ENCODE results near the gene ZNF33B.
"Not testable (repeated sequence)": the region's sequence is repeated elsewhere in the genome, so short reads cannot be mapped to it uniquely, and the experiment has no call there.

Gene ZNF33B

DNA sequence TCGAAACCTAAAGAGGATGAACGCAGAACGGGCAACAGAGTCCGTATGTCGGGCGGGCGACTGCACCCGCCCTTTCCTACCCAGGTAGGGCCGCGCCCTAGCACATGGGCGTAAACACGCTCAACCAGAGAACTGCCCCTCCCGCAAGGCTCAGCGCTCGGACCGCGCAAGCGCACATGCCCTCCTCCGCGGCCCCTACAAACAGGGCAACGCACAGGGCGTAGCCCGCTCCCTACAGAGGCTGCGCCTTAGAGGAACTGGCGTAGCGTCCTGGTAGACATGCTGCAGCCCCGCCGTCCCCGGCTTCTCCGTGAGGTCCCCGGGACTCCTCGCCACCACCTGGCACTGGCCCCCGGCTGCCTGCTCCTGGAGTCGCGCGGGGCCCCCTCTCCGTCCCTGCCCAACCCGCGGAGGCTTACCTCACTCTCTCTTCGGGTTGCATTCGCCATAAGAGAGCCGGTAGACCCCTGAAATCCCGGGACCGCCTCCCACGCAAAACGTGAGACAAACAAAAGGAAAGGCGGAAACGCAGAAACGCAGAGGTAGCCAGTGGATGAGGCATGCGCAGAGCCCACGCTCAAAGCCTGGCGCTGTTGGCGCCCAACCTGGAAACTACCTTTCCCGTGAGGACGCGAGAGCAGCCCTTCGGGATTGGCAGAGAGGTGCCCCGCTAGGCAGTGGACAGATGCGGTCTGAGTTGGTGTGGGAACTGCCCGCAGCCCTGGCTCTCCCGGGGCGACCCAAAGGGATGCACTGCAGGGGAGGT is at the start of gene ZNF33B:
Gene ZNF33B, minus strand, starts transcription at position 516 of the 766 bp plus-strand sequence. CDS start 1,642 bp downstream, outside the sequence.
- DNase-seq, result peak; percentile 86

GRCh38 chr10:42684517-42684916 is 46.1 kb upstream of the ZNF33B start:
- DNase-seq, result no peak

DNA sequence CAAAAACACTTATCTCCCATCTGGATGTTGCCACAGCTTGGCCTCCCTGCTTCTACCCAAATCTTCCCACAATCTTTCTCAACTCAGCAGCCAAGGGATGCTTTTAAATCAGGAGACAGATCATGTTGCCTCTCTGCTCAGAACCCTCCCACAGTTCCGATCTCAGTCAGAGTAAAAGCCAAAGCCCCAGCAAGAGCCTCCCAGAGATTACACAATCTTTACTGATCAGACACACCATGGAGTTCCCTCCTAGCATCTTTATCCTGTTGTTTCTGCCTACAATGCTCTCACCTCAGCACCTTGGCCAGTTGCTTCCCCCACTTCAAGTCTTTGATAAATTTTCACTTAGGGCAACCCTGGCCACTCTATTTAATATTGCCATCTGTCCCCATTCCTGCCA is 41.9 kb upstream of the ZNF33B start:
- DNase-seq, result no peak

GRCh38 chr10:42665181-42665979 is 27.0 kb upstream of the ZNF33B start:
- not testable (repeated sequence) for DNase-seq

- no peak for DNase-seq
Measured at GRCh38 chr10:42654419-42654818, 16.0 kb upstream of the ZNF33B start.

DNA sequence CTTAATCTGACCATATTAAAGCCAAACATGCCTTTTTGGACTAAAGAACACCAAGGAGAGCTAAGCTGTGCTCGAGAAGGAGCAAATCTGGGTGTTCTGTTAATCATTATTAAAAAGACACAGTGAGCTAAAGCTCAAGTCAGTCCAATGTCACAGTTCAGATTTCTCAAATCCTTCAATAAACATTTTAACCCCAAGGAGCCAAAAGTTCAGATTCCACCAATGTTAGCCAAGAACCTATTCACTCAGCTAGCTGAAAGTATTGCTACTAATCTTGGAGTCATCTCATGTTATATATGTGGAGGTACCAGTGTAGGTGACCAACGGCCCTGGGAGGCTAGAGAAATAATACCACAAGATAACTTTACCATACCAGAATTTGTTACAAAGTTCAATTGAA is 14.5 kb upstream of the ZNF33B start:
- no peak for DNase-seq

DNA sequence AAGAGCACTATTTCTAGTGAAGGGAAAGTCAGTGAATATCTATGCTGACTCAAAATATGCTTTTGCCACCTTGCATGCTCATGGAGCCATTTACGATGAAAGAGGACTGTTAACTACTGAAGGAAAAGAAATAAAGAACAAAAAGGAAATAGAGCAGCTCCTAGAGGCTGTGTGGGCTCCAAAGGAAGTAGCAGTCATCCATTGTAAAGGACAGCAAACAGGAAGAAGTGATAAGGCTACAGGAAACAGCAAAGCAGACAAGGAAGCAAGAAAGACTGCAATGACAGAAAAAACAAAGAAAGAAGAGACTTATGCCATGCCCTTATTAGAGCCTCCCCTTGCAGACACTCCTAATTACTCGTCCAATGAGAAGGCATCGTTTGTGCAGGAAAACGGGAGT is 12.0 kb upstream of the ZNF33B start:
- DNase-seq, result no peak

DNA sequence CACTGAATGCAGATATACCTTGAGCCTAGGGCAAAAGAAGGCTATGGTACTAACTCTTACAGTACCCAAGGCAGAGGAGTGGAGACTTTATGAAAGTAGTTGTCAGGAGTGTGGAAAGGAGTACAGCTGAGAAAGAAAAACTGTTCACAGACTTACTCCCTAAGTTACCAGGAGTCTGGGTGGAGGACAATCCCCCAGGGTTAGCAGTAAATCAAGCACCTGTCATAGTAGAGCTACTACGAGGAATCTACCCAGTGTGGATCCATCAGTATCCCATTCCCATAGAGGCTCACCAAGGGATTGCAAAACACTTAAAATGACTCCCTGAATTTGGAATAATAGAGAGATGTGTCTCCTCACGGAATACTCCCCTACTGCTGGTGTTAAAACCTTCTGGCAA is 10.1 kb upstream of the ZNF33B start:
- no peak for DNase-seq

DNA sequence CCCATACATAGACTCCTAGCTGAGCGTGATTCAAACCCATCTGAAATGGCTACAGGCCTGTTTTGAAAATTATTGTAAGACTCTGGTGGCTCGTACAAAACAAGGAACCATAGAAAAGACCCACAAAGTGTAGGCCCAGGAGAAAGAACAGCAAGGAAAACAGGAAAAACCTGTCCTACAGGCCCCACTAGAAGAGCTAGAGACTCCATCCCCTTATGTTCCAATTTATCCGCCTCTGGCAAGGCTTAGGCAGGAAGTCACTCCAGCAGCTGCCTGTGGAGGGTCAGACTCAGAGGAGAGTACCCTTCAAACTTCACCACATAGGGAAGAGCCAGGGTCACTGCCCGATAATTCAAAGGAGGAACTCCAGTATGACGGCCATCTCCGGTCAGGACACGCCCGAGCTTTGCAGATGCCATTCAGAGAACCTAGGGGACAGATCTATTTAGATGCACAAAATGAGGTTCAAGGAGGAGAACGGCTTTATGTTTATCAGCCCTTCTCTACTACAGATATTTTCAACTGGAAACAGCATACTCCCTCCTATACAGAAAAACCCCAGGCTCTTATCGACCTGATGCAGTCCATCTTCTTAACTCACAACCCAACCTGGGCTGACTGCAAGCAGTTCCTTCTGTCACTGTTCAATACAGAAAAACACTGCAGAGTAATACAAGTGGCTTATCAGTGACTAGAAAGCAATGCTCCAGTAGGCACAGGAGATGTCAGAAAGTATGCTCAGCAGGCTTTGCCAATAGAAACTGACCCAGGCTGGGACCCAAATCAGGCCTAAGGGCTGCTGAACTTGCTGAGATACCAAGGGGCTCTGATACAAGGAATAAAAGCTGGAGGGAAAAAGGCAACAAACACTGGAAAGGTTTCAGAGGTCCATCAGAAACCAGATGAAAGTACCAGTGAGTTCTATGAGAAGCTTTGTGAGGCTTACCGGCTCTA is 8.6 kb upstream of the ZNF33B start:
- DNase-seq, result peak; percentile 70

DNA sequence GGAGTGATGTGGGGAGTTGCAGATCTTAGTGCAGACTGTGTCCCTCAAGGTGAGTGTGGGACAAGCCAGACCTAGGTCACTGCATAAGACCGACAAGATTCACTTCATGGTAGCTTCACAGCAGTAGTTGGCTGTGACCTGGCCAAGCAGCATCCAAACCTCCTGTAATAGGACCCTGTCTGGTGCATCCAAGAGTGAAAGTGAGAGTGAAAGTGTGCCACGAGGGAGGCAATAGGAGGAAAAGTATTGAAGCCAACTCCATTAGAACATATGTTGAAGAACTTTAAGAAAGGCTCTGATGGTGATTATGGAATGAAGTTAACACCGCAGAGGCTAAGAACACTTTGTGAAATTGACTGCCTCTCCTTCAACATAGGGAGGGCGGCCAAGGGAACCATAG is 7.8 kb upstream of the ZNF33B start:
- no peak for DNase-seq

GRCh38 chr10:42645516-42645915 is 7.1 kb upstream of the ZNF33B start:
- DNase-seq, result no peak

GRCh38 chr10:42645103-42645502 is 6.7 kb upstream of the ZNF33B start:
- DNase-seq, result no peak

GRCh38 chr10:42640610-42641229 is 2.4 kb upstream of the ZNF33B start:
- no peak for DNase-seq

DNA sequence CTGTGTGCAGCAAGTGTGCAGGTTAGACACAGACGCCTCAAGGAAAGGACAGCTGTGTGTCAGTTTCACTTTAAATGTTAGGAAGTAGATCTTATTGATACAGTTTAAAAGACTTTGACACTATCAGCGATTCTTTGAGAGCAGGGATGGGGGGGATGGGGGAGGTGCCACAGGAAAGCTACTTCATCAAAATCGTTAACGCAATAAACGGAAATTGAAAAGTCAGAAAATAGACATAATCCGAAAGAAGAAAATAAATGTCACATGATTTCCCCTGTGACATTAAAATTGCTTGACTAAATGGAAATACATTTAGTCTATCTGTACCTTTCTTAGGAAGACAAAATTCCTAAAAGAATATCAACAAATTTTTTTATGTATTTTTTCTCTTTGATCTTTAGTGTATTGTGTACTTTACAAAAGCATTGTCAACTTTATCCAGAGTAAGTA is 476 bp upstream of the ZNF33B start:
- DNase-seq, result no peak

DNA sequence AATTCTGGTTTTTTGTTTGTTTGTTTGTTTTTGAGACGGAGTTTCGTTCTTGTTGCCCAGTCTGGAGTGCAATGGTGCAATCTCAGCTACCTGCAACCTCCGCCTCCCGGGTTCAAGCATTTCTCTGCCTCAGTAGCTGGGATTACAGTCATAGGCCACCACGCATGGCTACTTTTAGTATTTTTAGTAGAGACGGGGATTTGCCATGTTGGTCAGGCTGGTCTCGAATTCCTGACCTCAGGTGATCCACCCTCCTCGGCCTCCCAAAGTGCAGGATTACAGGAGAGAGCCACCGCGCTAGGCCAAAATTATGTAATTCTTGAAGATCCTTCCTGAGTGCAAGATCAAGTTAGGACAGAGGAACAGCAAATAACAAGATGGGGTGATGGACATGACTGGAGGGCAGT is 719 bp downstream of the ZNF33B start:
- DNase-seq, result no peak

DNA sequence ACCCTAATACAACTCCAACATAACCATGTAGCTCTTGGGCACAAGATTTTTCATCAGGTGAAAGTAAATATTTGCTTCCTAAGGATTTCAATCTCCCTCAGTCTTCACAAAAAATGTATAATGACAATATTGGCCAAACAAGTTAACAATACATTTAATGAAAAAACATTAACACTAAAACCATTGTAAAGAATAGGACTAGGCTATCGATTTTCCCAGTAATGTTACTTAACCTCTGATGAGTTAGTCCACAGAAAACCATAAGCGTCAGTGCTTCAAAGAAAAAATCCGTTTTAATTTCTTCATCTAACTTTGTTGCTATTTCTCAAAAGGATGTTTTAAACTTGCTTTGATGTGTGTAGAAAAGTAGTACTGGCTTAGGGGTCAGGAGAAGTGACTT is 1.2 kb downstream of the ZNF33B start:
- DNase-seq, result no peak

- no peak for DNase-seq
Measured at GRCh38 chr10:42635098-42635497, 3.3 kb downstream of the ZNF33B start.

- no peak for DNase-seq
Measured at GRCh38 chr10:42632564-42632963, 5.8 kb downstream of the ZNF33B start.

- no peak for DNase-seq
Measured at GRCh38 chr10:42630537-42631134, 7.7 kb downstream of the ZNF33B start.

DNA sequence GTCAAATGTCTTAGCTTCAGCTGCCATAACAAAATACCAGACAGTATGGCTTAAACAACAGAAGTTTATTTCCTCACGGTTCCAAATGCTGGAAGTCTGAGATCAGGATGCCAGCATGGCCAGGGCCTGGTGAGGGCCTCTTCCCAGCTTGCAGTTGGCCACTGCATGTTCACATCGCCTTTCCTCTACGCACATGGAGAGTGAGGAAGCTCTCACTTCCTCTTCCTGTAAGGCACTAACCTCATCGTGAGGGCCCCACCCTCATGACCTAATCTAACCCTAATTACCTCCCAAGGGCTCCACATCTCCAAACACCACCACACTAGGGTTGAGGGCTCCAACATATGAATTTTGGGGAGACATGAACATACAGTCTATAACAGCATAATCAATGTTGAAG is 14.4 kb downstream of the ZNF33B start:
- no peak for DNase-seq

DNA sequence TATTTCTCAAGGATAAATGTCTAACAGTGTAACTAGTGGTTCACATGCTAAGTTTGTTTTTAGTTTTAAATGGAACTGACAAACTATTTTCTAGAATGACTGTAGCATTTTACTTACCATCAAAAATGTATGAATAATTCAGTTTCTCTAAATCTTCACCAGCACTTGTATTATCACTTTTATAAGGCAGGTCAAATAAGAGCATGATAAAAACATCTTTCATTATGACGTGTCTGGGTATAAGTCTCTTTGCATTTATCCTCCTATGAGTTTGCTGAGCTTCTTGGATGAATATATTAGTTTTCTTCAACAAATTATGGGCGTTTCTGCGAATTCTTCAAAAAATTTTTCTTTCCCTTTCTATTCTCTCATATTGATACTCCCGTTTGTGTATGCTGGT is 19.9 kb downstream of the ZNF33B start:
- no peak for DNase-seq

- no peak for DNase-seq
Measured at GRCh38 chr10:42615419-42615818, 23.0 kb downstream of the ZNF33B start.

All from NCI-H1048 (cell line).